ENCODE measurements around the gene LIN7B. TPM values are rescaled to one million over a fixed set of nuclear protein-coding genes. Genes with fewer than 3 reads are reported as not detected.

The LIN7B gene, protein sequence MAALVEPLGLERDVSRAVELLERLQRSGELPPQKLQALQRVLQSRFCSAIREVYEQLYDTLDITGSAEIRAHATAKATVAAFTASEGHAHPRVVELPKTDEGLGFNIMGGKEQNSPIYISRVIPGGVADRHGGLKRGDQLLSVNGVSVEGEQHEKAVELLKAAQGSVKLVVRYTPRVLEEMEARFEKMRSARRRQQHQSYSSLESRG
- polyA plus RNA-seq: 10 to 100 TPM in 2 of 4 donors, 1 to 10 TPM in 2; 7.7 to 21.9 (median 14.5) TPM
- long read RNA-seq, donor 1, transcript LIN7B-201 (6 exons, 755 nt): major isoform, 6 of 13 reads
- long read RNA-seq, donor 1, partial matches to known transcripts: 6 of 13 reads
- long read RNA-seq, donor 1, other reads (novel, unspliced or antisense): 0 of 13 reads
- long read RNA-seq, donor 2, partial matches to known transcripts: 0 of 1 reads
- long read RNA-seq, donor 2, other reads (novel, unspliced or antisense): 0 of 1 reads
- long read RNA-seq, donor 3, partial matches to known transcripts: 0 of 2 reads
- long read RNA-seq, donor 3, other reads (novel, unspliced or antisense): 0 of 2 reads
- long read RNA-seq, donor 4: 0 reads
- long read RNA-seq, donor 5: 0 reads
- long read RNA-seq, donor 6, partial matches to known transcripts: 0 of 2 reads
- long read RNA-seq, donor 6, other reads (novel, unspliced or antisense): 0 of 2 reads
- long read RNA-seq, donor 7, transcript LIN7B-201 (6 exons, 755 nt): major isoform, 8 of 9 reads
- long read RNA-seq, donor 7, partial matches to known transcripts: 0 of 9 reads
- long read RNA-seq, donor 7, other reads (novel, unspliced or antisense): 0 of 9 reads
- long read RNA-seq, donor 8, partial matches to known transcripts: 0 of 1 reads
- long read RNA-seq, donor 8, other reads (novel, unspliced or antisense): 0 of 1 reads
- long read RNA-seq, donor 9, partial matches to known transcripts: 0 of 2 reads
- long read RNA-seq, donor 9, other reads (novel, unspliced or antisense): 0 of 2 reads
- long read RNA-seq, donor 10, partial matches to known transcripts: 0 of 1 reads
- long read RNA-seq, donor 10, other reads (novel, unspliced or antisense): 0 of 1 reads

DNA sequence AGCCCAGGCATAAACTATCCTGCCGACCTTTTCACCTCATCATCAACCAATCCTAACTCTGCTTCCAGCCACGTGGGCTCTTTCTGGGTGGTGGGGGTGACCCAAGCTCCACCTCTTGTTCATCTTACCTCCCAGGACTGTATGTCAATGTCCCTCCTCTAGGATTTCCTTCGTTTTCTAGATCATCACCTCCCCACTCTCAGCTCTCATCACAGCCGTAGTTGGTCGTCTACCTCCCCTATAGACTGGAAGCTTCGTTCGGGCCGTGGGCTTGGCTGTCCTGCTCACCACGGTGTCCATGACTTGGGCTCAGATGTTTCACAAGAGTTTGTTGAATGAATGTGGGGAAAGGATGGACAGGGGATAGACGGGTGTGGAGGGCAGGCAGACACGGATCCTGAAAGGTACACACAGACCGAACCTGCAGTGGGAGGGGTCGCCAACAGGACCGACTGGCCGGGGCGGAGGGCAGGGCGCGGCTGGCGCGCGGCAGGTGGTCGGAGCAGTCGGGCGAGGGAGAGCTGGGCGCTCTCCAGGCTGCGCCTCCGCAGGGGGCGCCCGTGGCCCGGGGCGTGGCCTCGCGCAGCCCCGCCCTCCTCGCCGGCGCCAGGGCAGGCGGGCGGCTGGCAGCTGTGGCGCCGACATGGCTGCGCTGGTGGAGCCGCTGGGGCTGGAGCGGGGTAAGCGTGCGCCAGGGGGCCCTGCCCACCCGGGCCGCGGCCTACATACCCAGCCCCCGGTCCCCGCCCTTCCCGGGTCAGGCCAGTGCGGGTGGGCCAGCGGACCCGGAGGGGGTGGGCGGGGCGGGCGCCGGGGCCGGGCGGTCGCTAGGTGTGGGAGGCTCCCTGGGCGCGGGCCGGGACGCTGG lies at the start of gene LIN7B:
Gene LIN7B (plus strand): TSS at position 609 of the 868 bp plus-strand sequence. CDS start 35 bp downstream, at position 644.
- peak within 1 kb of the TSS; percentile 55 to 90 (median 77) for H3K4me3 ChIP-seq (ENCODE audit: low read depth in 1 of 3, low read length in 3 of 3)
- no peak for FAIRE-seq
- H3K9me3 ChIP-seq (ENCODE audit: control insufficient read depth in 2 of 2, insufficient read depth in 1 of 2, low read depth in 1 of 2, low read length in 1 of 2): no peaks in the 10 kb centered on the region
- peak within 1 kb of the TSS; percentile 35 to 66 (median 49) for H3K27ac ChIP-seq (ENCODE audit: low read depth in 1 of 3, low read length in 2 of 3)
- DNase-seq: peak; percentile 66 to 90
- H3K27me3 ChIP-seq (ENCODE audit: control insufficient read depth in 3 of 3, insufficient read depth in 3 of 3, low read length in 3 of 3): no peaks in the 10 kb centered on the region
- WGBS, 3 donors: 0 to 2% (median 1%) methylated on average over 33 to 66 of the region's 66 CpGs
- H3K4me1 ChIP-seq (ENCODE audit: control insufficient read depth in 3 of 3, insufficient read depth in 2 of 3, low read depth in 1 of 3, low read length in 2 of 3): peaks cover 7 to 12% (median 9%) of the 10 kb centered on the region in 3 donors
- peaks cover 0 to 19% (median 0%) of the 10 kb centered on the region in 3 donors for H3K36me3 ChIP-seq (ENCODE audit: control insufficient read depth in 3 of 3, insufficient read depth in 2 of 3, low read depth in 1 of 3, low read length in 3 of 3)

DNA sequence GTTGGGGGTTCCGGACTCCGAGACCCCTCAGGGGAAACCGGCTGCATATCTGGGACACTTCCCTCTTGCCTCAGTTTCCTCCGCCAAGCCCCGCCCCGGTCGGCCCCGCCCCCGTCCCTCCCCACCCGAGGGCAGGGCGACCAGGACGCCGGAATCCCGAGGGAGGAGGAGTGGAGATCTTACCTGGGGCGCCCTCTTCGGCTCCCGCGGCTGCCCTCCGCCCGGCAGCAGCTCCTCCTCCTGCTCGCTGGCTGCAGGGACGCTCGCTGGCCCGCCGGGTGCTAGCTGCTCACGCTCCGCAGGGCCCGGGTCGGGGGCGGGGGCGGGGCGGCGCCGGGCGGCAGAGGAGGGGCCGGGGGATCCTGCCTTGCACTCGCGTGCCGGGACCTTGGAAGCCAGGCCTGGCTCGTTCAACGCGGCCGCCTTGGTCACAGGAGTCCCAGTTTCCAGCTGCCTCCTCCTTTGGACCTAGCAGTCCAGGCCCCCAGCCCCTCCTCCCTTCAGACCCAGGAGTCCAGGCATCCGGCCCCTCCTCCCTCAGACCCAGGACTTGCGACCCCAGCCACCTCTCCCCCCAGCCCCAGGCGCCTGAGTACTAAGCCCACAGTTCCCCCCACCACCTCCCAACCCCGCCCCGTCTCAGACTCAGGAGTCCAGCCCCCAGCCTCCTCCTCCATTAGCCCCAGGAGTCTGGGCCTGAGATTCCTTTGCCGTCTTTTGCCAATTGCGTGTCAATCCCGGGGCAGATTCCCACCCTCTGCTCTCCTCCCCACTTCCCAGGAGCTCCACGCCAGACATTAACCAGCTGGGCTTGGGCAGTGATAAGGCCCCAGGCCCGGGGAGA lies 49.2 kb upstream of the LIN7B start, which contains the start of gene NTF4:
Gene NTF4 (minus strand): TSS at position 51 of the 844 bp plus-strand sequence. CDS start 2,821 bp downstream, outside the sequence.
- peak within 1 kb of the TSS in 2 of 3 donors; percentile 7 to 17 for H3K4me3 ChIP-seq (ENCODE audit: low read depth in 1 of 3, low read length in 3 of 3)
- no peaks in the 10 kb centered on the region for H3K9me3 ChIP-seq (ENCODE audit: control insufficient read depth in 2 of 2, insufficient read depth in 1 of 2, low read depth in 1 of 2, low read length in 1 of 2)
- H3K27ac ChIP-seq (ENCODE audit: low read depth in 1 of 3, low read length in 2 of 3): no peak within 1 kb of the TSS
- no peaks in the 10 kb centered on the region for H3K4me1 ChIP-seq (ENCODE audit: control insufficient read depth in 3 of 3, insufficient read depth in 2 of 3, low read depth in 1 of 3, low read length in 2 of 3)
- H3K27me3 ChIP-seq (ENCODE audit: control insufficient read depth in 3 of 3, insufficient read depth in 3 of 3, low read length in 3 of 3): peaks cover 0 to 76% (median 18%) of the 10 kb centered on the region in 3 donors
- H3K36me3 ChIP-seq (ENCODE audit: control insufficient read depth in 3 of 3, insufficient read depth in 2 of 3, low read depth in 1 of 3, low read length in 3 of 3): no peaks in the 10 kb centered on the region
- no peak for FAIRE-seq
- peak in 1 of 2 donors; percentile 27 for DNase-seq
- 3 to 7% (median 4%) methylated on average over 33 to 53 of the region's 53 CpGs for WGBS, 3 donors

DNA sequence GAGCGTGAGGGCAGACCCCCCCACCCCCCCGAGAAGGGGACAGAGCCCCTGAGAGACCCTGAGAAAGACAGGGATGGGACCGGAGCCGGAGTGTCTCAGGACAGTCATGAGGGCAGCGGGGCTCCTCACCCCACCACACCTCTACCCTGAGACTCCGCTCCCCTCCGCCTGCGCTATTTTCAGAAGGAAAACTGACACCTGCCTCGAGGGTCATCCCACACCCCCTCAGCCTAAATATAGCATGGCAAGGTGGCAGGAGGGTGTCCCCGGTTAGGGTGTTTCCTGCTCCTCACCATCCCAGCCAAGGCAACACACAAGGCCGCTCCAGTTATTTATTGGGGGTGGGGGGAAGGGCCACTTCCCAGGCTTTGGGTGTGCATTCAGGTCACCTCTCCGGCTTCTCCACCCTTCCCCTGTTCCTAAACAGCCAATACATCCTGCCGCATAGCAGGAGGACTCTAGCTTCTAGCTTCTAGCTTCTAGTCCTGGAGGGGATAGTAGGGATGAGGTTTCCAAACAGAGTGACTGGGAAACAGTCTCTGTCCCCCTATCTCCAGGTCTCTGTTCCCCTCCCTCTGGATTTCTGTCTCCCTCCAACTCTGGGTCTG lies 48.2 kb upstream of the LIN7B start:
- Histone ChIP-seq H3K4me3 (ENCODE audit: low read depth in 1 of 3, low read length in 3 of 3) (no peak overlapping the region), H3K27ac (ENCODE audit: low read depth in 1 of 3, low read length in 2 of 3) (no peak overlapping the region), H3K4me1 (ENCODE audit: control insufficient read depth in 3 of 3, insufficient read depth in 2 of 3, low read depth in 1 of 3, low read length in 2 of 3) (no peaks in the 10 kb centered on the region), H3K27me3 (ENCODE audit: control insufficient read depth in 3 of 3, insufficient read depth in 3 of 3, low read length in 3 of 3) (peaks cover 0 to 82% (median 20%) of the 10 kb centered on the region in 3 donors), H3K36me3 (ENCODE audit: control insufficient read depth in 3 of 3, insufficient read depth in 2 of 3, low read depth in 1 of 3, low read length in 3 of 3) (no peaks in the 10 kb centered on the region), H3K9me3 (ENCODE audit: control insufficient read depth in 2 of 2, insufficient read depth in 1 of 2, low read depth in 1 of 2, low read length in 1 of 2) (peaks cover 0 to 7% of the 10 kb centered on the region in 2 donors)
- FAIRE-seq: no peak
- WGBS, 3 donors: 36 to 47% (median 37%) methylated on average over 10 to 13 of the region's 13 CpGs
- no peak for DNase-seq

DNA sequence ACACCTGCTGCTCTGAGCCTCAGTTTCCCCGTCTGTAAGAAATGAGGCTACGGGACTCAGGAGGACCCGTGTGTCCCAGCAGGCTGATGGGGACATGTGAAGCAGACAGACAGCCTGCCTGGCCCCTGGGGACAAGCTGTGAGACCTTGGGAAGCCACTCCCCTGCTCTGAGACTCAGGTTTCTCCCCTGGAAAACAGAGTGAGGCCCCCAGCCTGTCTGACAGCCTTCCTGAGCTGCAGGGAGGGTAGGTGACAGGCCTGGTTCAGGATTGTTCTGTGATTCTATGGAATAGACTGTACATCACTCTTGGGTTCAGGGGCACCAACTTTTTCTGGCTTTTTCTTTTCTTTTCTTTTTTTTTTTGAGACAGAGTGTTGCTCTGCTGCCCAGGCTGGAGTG lies 46.6 kb upstream of the LIN7B start:
- H3K4me1 ChIP-seq (ENCODE audit: control insufficient read depth in 3 of 3, insufficient read depth in 2 of 3, low read depth in 1 of 3, low read length in 2 of 3): no peaks in the 10 kb centered on the region
- FAIRE-seq: no peak
- no peak for DNase-seq
- H3K27me3 ChIP-seq (ENCODE audit: control insufficient read depth in 3 of 3, insufficient read depth in 3 of 3, low read length in 3 of 3): peaks cover 3 to 77% (median 28%) of the 10 kb centered on the region in 3 donors
- H3K9me3 ChIP-seq (ENCODE audit: control insufficient read depth in 2 of 2, insufficient read depth in 1 of 2, low read depth in 1 of 2, low read length in 1 of 2): peaks cover 0 to 7% of the 10 kb centered on the region in 2 donors
- H3K27ac ChIP-seq (ENCODE audit: low read depth in 1 of 3, low read length in 2 of 3): no peak overlapping the region
- H3K36me3 ChIP-seq (ENCODE audit: control insufficient read depth in 3 of 3, insufficient read depth in 2 of 3, low read depth in 1 of 3, low read length in 3 of 3): no peaks in the 10 kb centered on the region
- WGBS, 3 donors: 59 to 62% (median 60%) methylated on average over 3 of the region's 3 CpGs
- H3K4me3 ChIP-seq (ENCODE audit: low read depth in 1 of 3, low read length in 3 of 3): no peak overlapping the region

DNA sequence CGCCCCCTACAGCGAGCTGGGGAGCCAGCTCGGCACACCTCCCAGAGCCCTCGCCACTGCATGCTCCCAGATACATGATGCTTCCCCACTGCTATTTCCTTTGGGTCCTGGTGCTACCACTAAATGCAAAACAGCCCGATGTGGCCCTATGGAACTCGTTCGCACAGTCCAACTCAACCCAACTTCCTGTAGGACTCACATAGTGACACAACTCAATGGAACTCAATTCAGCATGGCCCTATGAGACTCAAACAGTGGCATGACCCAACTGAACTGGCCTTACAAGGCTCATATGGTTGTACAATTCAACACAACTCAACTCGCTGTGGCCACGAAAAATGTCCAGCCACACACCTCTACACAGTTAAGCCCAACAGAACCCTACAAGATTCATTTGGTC lies 45.1 kb upstream of the LIN7B start:
- 90 to 97% (median 90%) methylated on average over 9 of the region's 9 CpGs for whole genome bisulfite sequencing, 3 donors
- no peak for FAIRE-seq

DNA sequence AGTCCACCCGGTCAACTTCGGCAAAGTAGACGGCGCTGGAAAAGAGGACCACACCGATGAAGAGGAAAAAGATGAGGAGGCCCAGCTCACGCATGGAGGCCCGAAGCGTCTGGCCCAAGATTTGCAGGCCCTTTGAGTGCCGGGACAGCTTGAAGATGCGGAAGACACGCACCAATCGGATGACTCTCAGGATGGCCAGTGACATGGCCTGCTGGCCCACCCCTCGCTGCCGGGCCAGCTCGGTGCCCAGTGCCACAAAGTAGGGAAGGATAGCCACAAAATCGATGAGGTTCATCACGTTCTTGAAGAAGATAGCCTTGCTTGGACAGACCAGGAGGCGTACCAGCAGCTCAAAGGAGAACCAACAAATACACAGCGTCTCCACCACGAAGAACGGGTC lies 43.8 kb upstream of the LIN7B start:
- H3K27me3 ChIP-seq (ENCODE audit: control insufficient read depth in 3 of 3, insufficient read depth in 3 of 3, low read length in 3 of 3): peaks cover 3 to 71% (median 34%) of the 10 kb centered on the region in 3 donors
- H3K4me3 ChIP-seq (ENCODE audit: low read depth in 1 of 3, low read length in 3 of 3): no peak overlapping the region
- DNase-seq (no peak), FAIRE-seq (no peak)
- H3K4me1 ChIP-seq (ENCODE audit: control insufficient read depth in 3 of 3, insufficient read depth in 2 of 3, low read depth in 1 of 3, low read length in 2 of 3): no peaks in the 10 kb centered on the region
- no peak overlapping the region for H3K27ac ChIP-seq (ENCODE audit: low read depth in 1 of 3, low read length in 2 of 3)
- 95 to 97% (median 95%) methylated on average over 21 of the region's 21 CpGs for WGBS, 3 donors
- no peaks in the 10 kb centered on the region for H3K36me3 ChIP-seq (ENCODE audit: control insufficient read depth in 3 of 3, insufficient read depth in 2 of 3, low read depth in 1 of 3, low read length in 3 of 3)
- peaks cover 0 to 7% of the 10 kb centered on the region in 2 donors for H3K9me3 ChIP-seq (ENCODE audit: control insufficient read depth in 2 of 2, insufficient read depth in 1 of 2, low read depth in 1 of 2, low read length in 1 of 2)

More for the DNA sequence above, 45.1 kb upstream of the LIN7B start:
- DNase-seq: no peak
- Histone ChIP-seq H3K4me1 (ENCODE audit: control insufficient read depth in 3 of 3, insufficient read depth in 2 of 3, low read depth in 1 of 3, low read length in 2 of 3) (no peaks in the 10 kb centered on the region), H3K36me3 (ENCODE audit: control insufficient read depth in 3 of 3, insufficient read depth in 2 of 3, low read depth in 1 of 3, low read length in 3 of 3) (no peaks in the 10 kb centered on the region), H3K27ac (ENCODE audit: low read depth in 1 of 3, low read length in 2 of 3) (no peak overlapping the region), H3K27me3 (ENCODE audit: control insufficient read depth in 3 of 3, insufficient read depth in 3 of 3, low read length in 3 of 3) (peaks cover 3 to 80% (median 35%) of the 10 kb centered on the region in 3 donors), H3K4me3 (ENCODE audit: low read depth in 1 of 3, low read length in 3 of 3) (no peak overlapping the region), H3K9me3 (ENCODE audit: control insufficient read depth in 2 of 2, insufficient read depth in 1 of 2, low read depth in 1 of 2, low read length in 1 of 2) (peaks cover 0 to 7% of the 10 kb centered on the region in 2 donors)
